ENCODE data around the gene PLN.

GRCh38 chr6:118504611-118505010, 43.5 kb upstream of the PLN start:
- TF ChIP-seq JUN (IDR thresholded peaks at IDR 0.05; ENCODE audit: borderline replicate concordance, low read depth, low read length) (no peak), JUN (CRISPR knock-in tag; IDR thresholded peaks at IDR 0.05; ENCODE audit: borderline replicate concordance) (no peak), SNAPC5 (CRISPR knock-in tag; IDR thresholded peaks at IDR 0.05) (no peak), EZH2 (IDR thresholded peaks at IDR 0.05; ENCODE audit: borderline replicate concordance, low read depth, low read length) (no peak), ETV6 (IDR thresholded peaks at IDR 0.05; ENCODE audit: borderline replicate concordance in 1 of 2, low read depth in 2 of 2, low read length in 1 of 2) (no peak), ETV6 (CRISPR knock-in tag; IDR thresholded peaks at IDR 0.05; ENCODE audit: borderline replicate concordance) (no peak), POLR2A (conservative IDR thresholded peaks at IDR 0.05) (no peak), C11orf30 (IDR thresholded peaks at IDR 0.05; ENCODE audit: low read depth) (no peak), KAT8 (IDR thresholded peaks at IDR 0.05; ENCODE audit: low read depth) (no peak), NFIC (IDR thresholded peaks at IDR 0.05) (no peak), HNRNPLL (IDR thresholded peaks at IDR 0.05; ENCODE audit: low read depth, low read length, poor library complexity, severe bottlenecking) (no peak), NFYB (IDR thresholded peaks at IDR 0.05; ENCODE audit: extremely low read depth, insufficient read length) (no peak), WHSC1 (IDR thresholded peaks at IDR 0.05; ENCODE audit: low read length) (no peak), POLR2AphosphoS5 (IDR thresholded peaks at IDR 0.05; ENCODE audit: control insufficient read depth, insufficient read depth, low read depth, low read length) (no peak)
- TF ChIP-seq, protein P1, sequence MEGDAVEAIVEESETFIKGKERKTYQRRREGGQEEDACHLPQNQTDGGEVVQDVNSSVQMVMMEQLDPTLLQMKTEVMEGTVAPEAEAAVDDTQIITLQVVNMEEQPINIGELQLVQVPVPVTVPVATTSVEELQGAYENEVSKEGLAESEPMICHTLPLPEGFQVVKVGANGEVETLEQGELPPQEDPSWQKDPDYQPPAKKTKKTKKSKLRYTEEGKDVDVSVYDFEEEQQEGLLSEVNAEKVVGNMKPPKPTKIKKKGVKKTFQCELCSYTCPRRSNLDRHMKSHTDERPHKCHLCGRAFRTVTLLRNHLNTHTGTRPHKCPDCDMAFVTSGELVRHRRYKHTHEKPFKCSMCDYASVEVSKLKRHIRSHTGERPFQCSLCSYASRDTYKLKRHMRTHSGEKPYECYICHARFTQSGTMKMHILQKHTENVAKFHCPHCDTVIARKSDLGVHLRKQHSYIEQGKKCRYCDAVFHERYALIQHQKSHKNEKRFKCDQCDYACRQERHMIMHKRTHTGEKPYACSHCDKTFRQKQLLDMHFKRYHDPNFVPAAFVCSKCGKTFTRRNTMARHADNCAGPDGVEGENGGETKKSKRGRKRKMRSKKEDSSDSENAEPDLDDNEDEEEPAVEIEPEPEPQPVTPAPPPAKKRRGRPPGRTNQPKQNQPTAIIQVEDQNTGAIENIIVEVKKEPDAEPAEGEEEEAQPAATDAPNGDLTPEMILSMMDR (IDR thresholded peaks at IDR 0.05 in 2 of 3, conservative IDR thresholded peaks at IDR 0.05 in 1 of 3; ENCODE audit: insufficient read depth in 2 of 3, low read depth in 1 of 3, low read length in 3 of 3), result no peak
- TF ChIP-seq, protein P2, sequence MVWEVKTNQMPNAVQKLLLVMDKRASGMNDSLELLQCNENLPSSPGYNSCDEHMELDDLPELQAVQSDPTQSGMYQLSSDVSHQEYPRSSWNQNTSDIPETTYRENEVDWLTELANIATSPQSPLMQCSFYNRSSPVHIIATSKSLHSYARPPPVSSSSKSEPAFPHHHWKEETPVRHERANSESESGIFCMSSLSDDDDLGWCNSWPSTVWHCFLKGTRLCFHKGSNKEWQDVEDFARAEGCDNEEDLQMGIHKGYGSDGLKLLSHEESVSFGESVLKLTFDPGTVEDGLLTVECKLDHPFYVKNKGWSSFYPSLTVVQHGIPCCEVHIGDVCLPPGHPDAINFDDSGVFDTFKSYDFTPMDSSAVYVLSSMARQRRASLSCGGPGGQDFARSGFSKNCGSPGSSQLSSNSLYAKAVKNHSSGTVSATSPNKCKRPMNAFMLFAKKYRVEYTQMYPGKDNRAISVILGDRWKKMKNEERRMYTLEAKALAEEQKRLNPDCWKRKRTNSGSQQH (CRISPR knock-in tag; IDR thresholded peaks at IDR 0.05), result no peak
